HG03025 (cell line): Measurements from ENCODE around the gene ATP1A2.
"Not testable (repeated sequence)": the region's sequence is repeated elsewhere in the genome, so short reads cannot be mapped to it uniquely, and the experiment has no call there.

Experiments
- ATAC-seq: cut with Tn5 transposase; IDR thresholded peaks from one replicate; pipeline ENCODE4 v1.9.1; 2021; ENCODE audit warnings: mild to moderate bottlenecking, moderate library complexity; ENCODE audit not compliant: unreplicated experiment, low FRiP score

Gene ATP1A2

DNA sequence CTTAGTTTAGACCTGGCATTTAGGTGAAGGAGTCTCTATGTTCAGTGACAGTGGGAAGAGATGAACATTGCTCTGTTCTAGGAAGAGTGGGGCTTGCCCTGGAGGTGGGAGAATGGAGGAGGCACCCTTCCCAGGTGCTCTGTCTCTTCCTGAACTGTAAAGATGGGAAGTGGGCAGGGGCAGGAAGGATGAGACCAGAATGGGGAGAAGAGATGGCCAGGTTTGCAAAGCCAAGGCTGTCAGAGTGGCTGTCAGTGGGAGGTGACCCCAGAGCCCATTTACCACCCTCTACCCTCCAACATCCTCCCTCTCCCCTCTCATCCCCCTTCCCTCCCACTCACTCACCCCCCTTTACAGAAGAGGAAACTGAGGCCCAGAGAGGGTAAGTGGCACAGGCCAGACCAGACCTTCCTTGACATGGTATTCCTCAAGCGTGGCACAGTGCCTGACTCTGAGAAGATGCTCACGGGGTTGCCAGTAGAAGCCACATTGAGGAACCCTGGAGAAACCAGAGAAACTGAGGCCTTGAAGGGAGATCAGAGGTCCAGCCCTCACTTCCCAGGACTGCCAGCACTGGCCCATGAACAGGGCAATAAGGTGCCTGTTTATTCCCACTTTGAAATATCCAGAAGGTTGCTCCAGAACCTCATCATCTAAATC, 15.7 kb upstream of the ATP1A2 start:
- no peak for ATAC-seq

DNA sequence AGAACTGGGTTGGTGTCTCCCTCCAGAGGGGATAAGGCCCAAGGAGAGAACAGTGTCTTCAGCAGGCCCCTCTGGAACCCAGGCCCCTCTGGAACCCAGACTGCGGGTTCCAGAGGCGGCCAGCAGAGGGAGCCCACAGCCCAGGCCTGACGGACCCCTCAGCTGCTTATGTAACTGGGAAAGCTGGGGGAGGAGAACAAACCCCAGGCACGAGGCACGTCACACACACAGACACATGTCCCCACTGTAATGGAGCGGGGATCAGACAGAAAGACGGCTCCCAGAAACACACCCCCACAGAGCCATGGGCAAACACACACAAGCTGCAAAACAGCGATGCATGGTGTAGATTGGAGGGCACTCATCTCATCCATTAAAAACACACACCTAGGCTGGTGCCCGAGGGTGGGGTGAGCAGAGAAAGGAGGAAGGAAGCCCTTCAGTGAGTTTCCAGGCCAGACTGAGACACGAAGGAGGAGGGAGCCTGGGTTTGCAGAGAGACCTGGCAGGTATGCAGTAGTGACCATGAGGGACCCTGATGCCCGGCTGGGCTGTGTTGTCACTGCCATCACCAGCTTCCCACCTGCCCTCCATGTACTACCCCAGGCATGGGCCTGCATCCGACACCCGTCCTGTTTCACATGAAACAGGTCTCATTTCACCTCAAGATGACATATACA, 14.4 kb upstream of the ATP1A2 start:
- no peak for ATAC-seq

DNA sequence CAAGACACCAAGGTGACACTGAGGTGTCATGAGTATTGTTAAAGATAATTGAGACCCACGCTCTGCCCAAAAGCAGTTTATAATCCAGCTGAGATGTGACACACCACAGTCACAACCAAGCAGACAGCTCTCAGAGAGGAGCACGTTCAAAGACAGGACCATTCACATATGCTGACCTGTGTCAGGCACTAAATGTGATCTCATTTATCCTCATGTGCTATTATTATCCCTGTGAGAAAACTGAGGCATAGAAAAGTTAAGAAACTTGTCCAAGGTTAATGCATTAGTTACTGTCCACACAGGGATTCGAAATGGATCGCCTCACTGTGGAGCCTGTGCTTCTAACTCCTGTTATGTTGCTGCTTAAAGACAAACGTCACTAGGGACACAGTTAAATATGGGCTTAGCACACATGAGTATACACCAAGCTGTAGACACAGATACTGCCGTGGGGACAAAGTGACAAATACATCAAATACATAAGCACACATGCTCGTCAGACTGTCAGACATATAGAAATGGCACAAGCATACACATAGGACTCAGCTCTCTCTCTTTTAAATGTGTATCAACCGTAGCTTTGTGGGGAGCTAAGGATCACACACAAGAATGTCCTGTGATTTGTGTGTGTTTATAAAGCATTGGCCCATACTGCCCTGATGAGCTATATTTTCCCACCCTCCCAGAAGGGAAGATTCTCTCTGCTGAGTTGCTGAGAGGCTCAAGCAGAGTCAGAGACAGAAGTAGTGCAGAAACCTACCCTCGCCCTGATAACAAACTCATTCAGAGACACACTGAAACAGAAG, 13.6 kb upstream of the ATP1A2 start:
- no peak for ATAC-seq

DNA sequence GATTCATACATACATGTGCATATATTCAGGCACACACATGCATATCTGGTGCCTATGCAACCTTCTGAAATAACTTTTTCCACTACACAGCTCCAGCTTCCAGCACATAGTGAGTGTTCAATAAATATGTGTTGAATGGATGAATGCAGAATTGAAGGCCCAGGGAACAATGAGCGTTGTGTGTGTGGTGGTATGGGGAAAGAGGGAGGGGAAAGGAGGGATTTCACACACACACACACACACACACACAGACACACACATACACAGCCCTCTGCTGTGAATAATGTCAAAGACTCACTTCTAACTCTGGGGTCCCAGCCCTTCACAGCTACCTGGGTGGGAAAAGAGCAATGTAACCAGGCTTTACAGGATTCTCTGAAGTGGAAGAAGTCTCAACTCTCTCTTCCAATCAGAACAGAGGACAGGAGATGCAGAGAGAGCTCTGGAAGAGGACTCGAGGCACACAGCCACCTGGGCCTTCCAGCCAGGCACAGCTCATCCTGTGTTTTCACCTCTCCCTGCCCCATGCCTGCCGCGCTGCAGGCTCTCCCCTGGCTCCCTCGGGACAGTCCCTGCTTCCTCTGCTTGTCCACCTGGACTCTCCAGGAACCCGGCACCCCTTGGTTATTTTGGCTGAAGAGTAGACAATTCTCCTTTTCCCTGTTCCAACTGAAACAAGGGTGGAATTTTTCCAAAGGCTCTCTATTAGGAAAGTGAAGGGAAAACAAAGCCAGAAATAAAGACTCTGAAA, 11.7 kb upstream of the ATP1A2 start:
- no peak for ATAC-seq

DNA sequence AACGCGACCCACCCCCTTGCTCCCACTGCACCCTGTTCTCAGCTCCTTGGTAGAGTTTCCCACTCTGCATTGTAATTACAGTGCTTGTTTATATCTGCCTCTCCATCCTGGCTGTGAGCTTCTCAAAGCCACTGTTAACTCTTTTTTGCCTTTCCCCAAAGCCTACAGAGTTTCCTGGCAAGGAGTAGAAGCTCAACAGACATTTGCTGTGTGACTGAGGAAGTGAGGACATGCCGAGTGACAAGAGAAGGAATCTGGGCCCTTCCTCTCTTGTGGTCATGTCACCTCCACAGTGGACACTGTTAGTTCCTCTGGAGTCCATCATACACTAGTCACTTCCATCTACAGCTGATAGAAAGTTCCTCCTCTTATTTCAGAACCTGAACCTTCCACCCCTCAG, 11.1 kb upstream of the ATP1A2 start:
- no peak for ATAC-seq

DNA sequence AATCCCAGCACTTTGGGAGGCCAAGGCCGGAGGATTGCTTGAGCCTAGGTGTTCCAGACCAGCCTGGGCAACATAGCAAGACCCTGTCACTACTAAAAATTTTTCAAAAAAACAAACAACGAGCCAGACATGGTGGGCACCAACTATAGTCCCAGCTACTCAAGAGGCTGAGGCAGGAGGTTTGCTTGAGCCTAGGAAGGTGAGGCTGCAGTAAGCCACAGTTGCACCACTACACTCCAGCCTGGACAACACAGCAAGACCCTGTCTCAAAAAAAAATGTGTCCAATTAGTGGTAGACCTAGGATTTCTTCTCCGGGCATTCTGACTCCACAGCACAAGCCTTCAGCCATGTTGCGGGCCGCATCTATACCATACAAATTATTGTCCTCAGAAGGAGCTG, 10.4 kb upstream of the ATP1A2 start:
- ATAC-seq: no peak

DNA sequence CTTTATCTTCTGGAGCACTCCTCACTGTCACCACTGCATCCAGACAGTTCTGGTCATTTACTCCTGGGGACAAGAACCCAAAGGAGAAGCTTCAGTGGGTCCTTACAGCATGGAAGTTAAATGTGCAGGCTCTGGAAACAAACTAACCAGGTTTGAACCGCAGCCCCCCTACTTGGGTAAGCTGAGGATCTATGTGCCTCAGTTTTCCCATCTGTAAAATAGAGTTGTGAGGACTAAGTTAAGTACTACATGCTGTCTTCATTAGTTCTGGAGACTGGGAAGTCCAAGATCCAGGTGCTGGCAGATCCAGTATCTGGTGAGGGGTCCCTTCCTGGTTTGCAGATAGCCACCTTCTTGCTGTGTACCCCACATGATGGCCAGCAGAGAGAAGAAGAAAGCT, 8.0 kb upstream of the ATP1A2 start:
- ATAC-seq: no peak

DNA sequence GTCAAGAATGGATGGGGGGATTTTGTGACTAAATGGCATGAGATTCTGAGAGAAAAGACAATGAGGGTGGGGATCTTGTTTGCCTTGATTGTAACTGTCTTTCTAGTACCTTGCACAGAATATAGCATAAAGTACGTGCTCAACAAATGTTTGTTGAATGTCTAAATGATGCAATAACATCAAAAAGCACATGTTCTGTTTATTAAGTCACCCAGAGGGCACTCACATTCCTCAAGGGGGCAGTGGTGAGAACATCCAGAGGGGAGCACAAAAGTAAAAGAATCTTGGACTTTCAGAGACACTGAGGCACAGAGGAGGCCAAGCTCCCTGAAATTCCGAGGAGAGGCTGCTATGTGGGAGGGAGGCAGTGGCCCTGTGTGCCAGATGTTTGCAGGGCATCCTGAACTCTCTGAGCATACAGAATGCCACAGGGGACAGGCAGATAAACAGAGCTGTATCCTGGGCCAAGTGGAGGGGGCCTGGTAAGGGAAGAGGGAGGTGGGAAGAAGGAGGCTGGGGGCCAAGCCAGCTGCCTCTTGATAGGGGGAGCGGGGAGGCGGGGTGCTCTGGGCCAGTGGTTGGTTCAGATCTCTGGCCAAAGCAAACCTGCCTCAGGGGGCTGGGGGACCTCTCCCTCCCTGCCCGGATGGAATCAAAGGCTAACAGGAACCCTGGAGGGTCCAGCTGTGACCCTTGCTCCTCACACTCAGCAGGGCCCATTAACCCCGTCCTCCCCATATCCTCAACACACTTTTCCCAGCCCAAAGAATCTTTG, 6.5 kb upstream of the ATP1A2 start:
- no peak for ATAC-seq

DNA sequence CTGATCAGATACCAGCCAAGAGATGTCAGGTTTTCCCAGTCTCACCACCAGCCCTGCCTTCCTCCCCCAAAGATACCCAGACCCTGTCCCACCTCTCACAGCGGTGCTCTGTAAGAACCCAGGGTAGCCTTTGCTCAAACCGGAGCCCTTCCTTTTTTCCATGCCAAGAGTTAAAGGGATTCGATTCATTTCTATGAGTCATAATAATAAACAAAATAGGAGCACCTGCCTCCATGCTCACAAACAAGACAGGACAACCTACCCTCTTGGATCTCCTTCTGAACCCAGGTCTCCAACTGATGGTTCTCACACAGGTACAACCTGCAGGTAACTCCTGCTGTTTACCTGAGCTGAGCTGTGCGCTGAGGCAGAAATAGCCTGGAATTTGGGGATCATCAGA, 5.9 kb upstream of the ATP1A2 start:
- no peak for ATAC-seq

DNA sequence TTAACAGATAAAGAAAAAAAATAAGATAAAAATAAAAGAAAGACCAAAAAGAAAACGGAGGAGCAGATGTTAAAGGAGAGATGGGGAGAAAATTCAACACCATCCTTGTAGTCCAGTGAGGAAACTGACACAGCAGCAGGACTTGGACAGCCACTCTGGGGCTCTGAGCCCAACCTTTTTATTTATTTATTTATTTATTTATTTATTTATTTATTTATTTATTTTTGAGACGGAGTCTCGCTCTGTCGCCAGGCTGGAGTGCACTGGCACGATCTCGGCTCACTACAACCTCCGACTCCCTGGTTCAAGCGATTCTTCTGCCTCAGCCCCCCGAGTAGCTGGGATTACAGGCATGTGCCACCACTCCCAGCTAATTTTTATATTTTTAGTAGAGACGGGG, 4.1 kb upstream of the ATP1A2 start:
- not testable (repeated sequence) for ATAC-seq

DNA sequence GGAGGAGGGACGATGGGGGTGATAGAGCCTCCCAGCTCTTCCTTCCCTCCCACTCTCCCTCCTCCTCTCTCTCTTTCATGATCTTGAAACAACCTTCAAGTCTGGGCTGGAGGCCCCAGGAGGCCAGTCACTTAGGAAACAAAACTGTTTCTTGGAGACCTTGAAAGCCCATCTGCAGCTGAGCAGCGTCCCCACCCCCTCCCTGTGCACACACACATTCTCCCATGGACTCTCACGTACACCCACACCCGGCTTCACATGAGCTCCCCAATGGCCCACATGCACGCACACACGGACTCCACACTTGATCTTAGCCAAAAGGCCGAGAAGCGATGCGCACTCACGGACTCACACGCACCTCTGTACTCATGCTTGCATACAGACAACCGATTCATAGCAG, 3.2 kb upstream of the ATP1A2 start:
- no peak for ATAC-seq

DNA sequence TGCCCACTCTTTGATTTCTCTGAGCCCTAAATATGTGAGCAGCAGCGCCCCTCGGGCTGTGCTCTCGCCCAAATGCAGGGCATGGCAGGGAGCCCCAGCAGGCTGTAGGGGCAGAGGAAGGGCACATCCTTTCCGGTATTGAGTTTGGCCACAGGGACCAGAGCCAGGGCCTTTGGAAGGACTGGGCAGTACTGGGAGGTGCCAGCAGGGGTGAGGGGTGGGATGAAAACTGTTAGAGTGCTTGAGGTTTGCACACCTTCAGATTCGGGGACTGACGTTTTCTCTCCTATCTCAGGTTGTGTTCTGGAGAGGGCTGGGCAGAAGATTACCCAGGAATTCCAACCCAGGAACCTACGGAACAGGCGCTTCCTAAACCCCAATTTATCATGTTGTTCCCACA, 2.2 kb upstream of the ATP1A2 start:
- ATAC-seq: no peak

DNA sequence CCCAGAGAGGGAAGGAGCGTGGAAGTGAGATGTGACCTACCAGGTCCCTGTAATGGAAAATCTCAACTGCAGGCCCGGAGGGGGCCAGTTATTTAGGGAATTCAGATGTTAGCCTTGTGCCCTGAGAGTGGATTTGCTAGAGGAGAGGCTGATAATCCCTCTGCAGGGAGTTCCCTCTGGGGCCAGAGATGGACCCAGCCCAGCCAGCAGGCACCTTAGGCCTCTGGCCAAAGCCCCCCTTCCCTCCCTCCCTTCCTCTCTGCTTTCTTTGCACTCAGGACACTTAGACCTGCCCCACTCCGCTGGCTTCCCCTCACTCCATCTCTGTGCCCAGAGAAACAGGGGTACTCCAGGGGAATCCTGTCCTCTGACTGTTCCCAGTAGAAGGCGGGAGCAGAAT, 1.5 kb upstream of the ATP1A2 start:
- no peak for ATAC-seq

DNA sequence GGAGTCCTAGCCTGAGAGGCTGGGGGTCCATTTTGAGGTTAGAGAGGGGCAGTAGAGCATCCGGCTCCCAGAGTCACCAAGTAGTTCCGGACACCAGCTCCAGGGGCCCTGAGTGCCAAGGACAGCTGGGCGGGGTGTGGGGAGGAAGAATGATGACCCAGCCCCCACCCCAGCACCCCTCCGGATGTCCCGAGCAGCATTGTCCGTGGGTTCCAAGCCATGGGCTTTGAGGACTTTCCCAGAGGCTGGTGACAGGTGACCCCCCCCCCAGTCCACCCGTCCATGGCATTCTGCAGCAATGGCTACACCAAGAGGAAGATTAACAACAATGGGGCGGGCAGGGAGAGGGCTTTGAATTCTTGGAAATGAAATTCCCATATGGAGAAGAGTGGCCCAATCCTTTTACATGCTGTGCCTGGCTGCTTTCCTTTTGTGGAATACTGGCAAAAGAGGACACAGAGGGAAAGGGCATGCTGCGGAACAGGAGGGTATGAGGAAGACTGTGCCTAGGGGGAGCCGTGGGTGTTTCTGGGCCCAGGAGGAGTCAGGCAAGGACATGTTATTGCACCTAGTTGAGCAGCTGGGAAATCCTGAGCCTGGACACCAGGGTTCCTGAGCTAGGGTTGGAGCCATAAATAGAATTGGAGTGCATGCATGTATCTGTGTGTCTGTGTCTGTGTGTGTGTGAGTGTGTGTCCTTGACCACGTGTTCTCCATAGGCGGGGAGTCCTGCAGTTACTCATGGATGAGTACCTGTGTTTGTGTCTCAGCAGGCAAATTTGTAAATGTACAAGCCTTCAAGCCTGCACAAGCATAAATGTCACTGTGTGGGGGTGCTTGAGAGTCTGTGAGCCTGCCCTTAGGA, 956 bp downstream of the ATP1A2 start:
- ATAC-seq: no peak

DNA sequence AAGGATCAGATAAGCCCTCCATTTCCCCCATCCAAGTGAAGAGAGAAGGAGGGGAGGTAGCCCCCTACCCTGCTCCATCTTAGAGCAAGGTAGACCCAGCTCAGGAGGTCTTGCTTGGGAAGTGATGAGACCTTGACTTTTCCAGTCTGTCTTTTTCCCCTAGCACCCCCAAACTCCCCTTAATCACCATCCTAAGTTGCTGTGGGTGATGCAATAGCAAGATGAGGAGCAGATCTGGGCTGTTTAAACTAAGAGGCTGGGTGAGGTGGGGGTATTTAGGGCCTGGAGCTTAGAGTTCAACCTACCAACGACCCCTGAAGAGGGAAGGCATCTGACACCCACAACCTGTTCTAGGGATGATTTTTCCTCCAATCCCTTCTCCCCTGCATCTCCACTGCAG, 1.7 kb downstream of the ATP1A2 start:
- ATAC-seq: no peak

DNA sequence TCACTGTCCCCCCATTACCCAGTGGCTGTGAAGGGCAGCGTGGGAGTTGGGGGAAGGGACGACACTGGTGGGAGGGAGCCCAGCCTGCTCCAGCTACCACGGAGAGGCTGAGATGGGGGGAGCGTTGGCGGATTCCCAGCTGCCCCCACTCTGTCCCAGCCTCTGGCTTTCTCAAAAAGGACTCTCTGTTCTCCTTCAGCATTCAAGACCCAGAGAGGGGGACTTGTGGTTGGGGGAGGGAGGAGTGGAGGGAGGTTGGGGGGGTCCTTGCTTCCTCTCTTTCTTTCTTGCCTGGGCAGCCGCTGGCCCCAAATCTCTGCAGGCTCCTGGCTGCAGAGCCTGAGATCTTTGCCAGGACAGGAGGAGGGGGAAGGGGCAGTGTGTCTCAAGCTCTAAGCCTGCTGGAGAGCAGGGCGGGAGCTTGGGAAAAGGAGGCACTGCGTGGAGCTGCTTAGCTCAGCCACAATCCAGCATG, 2.2 kb downstream of the ATP1A2 start:
- no peak for ATAC-seq

DNA sequence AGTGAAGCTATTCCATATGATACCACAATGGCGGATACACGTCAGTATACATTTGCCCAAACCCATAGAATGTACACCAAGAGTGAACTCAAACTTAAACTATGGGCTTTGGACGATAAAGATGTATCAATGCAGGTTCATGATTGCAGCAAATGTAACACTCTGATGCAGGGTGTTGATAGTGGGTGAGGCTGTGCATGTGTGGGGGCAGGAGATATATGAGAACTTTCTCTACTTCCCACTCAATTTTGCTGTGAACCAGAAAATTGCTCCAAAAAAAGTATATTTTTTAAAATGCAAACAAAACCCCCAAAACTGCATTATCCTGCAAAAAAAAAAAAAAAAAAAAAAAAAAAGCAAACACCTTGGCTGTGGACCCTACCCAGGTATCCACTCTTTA, 3.4 kb downstream of the ATP1A2 start:
- no peak for ATAC-seq

DNA sequence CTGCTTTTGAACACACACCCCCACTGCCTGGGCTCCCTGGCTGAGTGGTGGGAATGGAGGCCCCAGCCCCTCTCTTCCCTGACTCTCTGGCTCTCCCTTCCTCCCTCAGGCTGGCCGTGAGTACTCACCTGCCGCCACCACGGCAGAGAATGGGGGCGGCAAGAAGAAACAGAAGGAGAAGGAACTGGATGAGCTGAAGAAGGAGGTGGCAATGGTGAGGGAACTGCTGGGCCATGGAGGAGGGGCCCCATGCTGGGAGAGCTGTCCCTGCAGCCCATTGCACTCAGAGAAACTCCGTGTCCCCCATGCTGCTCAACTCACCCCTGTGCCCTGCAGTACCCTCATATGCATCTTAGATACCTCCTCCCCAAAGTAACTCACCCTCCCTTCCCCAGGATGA, 5.2 kb downstream of the ATP1A2 start:
- ATAC-seq: no peak

DNA sequence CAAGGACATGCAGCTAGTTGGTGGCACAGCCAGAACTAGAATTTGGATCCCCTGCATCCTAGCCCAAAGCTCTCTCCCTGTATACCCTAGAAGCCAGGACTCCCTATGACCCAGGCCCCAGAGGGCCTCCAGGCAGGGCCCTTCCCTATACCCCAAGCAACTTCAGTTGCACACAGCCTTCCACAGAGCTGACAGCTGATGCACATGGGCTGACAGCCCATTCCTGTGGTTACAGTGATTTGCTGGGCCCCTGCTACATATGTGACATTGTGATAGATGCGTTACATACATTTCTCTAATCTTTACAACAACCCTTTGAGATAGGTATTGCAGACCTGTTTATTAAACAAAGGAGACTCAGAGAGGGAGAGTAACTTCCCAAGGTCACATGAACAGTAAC, 5.8 kb downstream of the ATP1A2 start:
- ATAC-seq: no peak
